GM13976 (cell line): Measurements from ENCODE around the gene RNF138.
"Not testable (repeated sequence)": the region's sequence is repeated elsewhere in the genome, so short reads cannot be mapped to it uniquely, and the experiment has no call there.

Experiments
- DNase-seq: peaks from one replicate; pipeline ENCODE4 v3.0.0; 2012; ENCODE audit warnings: low spot score
- in situ Hi-C: fragments of 300-500 bp; cut with MboI; formaldehyde crosslinking; loops from one replicate; pipeline ENCODE4 v1.12.0; 2022; ENCODE audit warnings: low sequenced_read_pairs, mixed read lengths, inconsistent platforms; ENCODE audit not compliant: unreplicated experiment
- TF ChIP-seq, protein P1 (sequence below): IDR thresholded peaks from 2 replicates; pipeline ENCODE4 v1.5.1; 2012; ENCODE audit warnings: borderline replicate concordance, mild to moderate bottlenecking; ENCODE audit not compliant: insufficient read depth; ENCODE audit errors: extremely low read depth, missing control alignments, control extremely low read depth

The RNF138 gene

DNA sequence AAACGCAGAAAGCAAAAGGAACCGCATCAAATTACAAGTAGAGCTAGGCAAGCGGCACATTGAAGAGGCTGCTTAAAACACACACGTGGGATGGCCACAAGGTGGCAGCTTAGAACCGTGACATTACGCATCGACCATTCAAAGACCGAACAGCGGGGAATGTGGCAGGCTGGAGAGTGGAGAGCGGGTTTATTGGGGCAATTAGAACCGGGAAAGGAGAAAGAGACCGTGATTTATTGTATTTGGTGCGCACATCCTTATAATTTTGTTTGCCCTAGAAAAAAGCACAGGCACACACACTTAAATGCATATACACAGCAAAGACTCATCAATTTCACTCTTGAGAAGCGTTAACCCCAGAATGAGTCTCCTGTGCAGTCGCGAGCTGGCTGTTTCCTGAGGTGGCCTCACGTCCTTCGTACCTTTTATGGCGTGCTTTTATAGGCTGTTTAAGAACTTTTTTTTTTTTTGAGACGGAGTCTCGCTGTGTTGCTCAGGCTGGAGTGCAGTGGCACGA, 66.5 kb downstream of the RNF138 start:
- in situ Hi-C loops: no loop called here
- DNase-seq: peak; percentile 75
- TF ChIP-seq, protein P1, sequence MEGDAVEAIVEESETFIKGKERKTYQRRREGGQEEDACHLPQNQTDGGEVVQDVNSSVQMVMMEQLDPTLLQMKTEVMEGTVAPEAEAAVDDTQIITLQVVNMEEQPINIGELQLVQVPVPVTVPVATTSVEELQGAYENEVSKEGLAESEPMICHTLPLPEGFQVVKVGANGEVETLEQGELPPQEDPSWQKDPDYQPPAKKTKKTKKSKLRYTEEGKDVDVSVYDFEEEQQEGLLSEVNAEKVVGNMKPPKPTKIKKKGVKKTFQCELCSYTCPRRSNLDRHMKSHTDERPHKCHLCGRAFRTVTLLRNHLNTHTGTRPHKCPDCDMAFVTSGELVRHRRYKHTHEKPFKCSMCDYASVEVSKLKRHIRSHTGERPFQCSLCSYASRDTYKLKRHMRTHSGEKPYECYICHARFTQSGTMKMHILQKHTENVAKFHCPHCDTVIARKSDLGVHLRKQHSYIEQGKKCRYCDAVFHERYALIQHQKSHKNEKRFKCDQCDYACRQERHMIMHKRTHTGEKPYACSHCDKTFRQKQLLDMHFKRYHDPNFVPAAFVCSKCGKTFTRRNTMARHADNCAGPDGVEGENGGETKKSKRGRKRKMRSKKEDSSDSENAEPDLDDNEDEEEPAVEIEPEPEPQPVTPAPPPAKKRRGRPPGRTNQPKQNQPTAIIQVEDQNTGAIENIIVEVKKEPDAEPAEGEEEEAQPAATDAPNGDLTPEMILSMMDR: peak; percentile 78

DNA sequence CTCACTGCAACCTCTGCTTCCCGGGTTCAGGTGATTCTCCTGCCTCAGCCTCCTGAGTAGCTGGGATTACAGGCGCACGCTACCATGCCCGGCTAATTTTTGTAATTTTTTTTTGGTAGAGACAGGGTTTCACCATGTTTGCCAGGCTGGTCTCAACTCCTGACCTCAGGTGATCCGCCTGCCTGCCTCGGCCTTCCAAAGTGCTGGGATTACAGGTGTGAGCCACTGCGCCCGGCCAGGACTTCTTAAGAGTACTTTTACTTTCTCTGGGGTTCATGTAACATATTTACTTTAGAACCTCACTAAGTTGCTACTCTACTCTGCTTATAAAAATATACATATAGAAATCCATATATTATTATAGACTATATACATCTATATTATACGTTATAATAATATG, 67.0 kb downstream of the RNF138 start:
- in situ Hi-C loops: not testable (repeated sequence)

DNA sequence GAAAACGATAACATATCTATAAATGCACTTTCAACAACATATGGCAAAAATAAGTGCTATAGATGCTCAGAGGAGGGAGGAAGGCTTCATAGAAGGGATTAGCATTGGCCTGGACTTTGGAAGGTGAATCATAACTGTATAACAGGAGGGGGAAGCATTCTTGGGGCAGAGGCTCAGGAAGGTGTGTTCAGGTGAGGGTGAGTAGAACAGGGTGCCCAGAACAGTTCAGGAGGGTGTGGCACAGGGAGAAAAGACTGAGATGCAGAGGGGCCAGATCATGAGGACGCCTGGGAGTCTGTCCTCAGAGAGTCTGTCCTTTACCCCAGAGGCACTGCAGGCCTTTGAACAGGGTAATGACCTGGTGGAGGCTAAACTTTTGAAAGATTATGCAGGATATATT, 68.9 kb downstream of the RNF138 start:
- DNase-seq: no peak
- TF ChIP-seq, protein P1: no peak
- in situ Hi-C loops: loop anchor here (10.0 kb wide), 1 partner anchor 394 kb away; no protein-coding TSS in a partner anchor

More for the DNA sequence above, 67.0 kb downstream of the RNF138 start:
- not testable (repeated sequence) for DNase-seq

DNA sequence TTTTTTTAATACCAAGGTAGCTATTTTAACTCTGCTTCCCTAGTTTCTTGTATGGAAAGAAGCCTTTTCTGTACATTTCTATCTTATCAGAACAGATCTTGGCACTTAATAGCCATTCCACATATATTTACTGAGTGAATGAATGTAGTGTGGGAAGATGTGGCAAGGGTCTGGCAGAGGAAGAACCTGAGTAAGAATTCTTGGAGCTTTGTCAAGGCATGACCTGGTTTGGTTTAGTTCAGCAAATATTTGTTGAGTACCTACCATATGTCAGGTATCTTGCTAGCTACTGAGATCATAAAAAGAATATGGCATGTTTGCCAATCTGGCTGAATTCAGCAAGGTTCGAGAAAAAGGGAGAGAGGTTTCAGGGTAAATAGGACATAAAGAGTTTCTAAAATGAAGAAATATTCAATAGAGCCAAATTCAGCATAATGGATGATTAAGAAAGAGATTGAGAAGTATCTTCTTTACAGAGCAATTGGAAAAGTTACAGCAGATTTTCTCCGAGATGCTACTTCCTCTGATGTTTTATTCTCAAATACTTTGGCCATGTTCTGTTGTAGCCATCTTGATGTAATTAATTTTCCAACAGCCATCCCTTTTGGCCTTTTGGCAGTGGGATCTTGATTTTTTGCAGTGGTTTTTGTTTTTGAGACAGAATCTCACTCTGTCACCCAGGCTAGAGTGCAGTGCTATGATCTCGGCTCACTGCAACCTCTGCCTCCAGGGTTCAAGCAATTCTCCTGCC, 76.5 kb downstream of the RNF138 start:
- DNase-seq: no peak
- in situ Hi-C loops: loop anchor here (10.0 kb wide), 1 partner anchor 387 kb away; no protein-coding TSS in a partner anchor

DNA sequence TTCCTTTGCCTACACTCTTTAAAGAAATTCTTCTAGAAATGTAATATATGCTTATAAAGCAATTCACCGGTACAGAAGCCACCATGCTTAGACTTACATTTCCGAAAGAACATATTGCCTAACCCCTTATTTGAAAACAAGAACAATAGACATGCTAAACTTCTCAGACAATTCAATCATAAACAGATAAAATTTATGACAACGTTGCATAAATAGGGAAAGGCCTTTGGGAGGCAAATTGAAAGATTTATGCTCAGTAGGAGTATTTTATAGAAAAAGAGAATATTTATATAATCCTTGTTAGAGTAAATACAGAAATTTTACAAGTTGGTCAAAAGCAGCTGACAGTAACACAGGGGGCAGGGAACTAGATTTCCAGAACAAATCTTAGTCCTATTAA, 82.0 kb downstream of the RNF138 start:
- DNase-seq: no peak
- in situ Hi-C loops: no loop called here
- TF ChIP-seq, protein P1: no peak

More for the DNA sequence above, 76.5 kb downstream of the RNF138 start:
- TF ChIP-seq, protein P1: no peak

DNA sequence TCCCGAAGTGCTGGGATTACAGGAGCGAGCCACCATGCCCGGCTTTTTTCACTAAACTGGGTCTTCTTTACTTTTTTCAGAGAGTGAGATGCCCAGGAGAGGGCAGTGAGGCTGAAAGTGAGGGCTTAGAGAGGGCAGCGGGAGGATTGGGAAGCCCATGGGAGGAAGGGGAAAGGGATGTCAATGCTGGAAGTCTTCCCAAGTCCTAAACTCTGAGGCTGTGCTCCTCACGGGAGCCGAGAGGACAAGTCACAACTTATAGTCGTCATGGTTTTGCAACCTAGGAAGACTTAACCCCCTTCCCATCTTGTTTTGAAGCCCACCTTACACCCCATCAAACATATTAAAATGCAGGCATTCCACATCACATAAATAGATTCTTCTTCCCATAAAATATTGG, 83.0 kb downstream of the RNF138 start:
- in situ Hi-C loops: no loop called here
- DNase-seq: no peak
- TF ChIP-seq, protein P1: no peak

DNA sequence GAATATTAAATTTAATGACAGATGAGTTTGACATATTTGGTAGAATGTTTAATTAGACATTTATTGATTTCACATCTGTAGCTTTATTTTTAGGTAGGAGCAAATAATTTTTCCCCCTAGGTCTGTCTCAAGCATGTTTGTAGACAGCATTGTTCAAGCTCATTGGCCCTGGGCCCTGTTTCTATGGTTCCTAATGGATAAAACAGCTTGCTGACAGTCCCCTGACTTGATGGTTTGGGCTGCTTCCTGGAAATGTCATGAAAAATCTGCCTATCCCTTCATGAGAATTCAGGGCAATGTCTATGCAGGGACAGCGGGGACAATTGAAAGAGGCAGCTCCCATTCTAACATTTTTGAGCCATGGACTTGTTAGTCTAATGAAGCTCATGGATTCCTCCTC, 83.6 kb downstream of the RNF138 start:
- DNase-seq: no peak
- TF ChIP-seq, protein P1: no peak
- in situ Hi-C loops: no loop called here

DNA sequence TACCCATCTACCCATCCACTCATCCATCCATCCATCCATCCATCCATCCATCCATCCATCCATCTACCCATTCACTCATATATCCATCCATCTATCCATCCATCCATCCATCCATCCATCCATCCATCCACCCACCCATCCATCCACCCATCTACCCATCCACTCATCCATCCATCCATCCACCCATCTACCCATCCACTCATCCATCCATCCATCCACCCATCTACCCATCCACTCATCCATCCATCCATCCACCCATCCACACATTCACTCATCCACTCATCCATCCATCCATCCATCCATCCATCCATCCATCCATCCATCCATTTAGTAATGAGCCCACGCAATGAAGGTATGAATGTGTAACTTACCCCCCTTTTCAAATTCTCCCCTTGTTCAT, 85.1 kb downstream of the RNF138 start:
- in situ Hi-C loops, DNase-seq: not testable (repeated sequence)
